Measurements from ENCODE around the gene GLYR1.

DNA sequence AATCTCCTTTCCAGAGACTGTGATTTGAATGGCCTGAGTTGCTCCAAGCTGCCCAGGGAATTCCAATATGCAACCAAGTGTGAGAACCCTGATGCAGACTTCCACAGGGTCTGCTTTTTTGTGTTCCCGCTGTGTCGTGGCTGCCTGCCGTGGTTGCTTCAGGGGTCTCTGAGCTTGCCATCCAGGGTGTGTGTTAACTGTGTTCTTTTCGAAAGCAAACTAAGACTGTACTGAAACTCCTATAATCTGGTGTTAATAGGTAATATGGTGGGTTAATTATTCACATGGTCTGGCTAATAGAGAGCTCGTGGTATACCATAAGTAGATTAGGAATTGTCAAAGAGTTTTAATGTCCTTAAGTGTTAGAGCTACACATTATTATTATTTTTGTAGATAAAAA, 20.9 kb upstream of the GLYR1 start:
- TF ChIP-seq, protein P1, sequence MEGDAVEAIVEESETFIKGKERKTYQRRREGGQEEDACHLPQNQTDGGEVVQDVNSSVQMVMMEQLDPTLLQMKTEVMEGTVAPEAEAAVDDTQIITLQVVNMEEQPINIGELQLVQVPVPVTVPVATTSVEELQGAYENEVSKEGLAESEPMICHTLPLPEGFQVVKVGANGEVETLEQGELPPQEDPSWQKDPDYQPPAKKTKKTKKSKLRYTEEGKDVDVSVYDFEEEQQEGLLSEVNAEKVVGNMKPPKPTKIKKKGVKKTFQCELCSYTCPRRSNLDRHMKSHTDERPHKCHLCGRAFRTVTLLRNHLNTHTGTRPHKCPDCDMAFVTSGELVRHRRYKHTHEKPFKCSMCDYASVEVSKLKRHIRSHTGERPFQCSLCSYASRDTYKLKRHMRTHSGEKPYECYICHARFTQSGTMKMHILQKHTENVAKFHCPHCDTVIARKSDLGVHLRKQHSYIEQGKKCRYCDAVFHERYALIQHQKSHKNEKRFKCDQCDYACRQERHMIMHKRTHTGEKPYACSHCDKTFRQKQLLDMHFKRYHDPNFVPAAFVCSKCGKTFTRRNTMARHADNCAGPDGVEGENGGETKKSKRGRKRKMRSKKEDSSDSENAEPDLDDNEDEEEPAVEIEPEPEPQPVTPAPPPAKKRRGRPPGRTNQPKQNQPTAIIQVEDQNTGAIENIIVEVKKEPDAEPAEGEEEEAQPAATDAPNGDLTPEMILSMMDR (IDR thresholded peaks at IDR 0.05) = no peak
- no peak for TF ChIP-seq POLR2A (IDR thresholded peaks at IDR 0.05)
